ENCODE results near the gene MICOS13. TPM values are rescaled to one million over a fixed set of nuclear protein-coding genes. Genes with fewer than 3 reads are reported as not detected.

MICOS13 gene
- total RNA-seq, 2 donors from 2014 or later, result 42.8 to 54.2 TPM

DNA sequence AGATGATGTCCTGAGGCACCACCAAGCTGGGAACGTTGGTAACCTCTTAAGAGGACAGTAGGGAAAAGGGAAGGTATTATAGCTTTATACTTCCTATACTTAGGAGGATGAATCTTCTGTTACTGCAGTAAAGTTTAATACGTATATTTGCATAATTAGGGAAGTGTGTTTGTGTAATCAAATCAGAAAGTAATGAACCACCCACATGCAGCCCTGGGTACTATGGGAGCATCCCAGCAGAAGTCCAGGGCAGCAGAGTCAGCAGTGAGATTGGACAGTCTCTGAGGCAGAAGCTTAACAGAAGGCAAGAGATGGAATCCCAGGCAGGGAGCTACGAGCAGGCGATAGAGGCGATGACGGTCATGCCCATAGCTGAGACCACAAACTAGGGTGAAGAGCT is 44.9 kb downstream of the MICOS13 start:
- Histone ChIP-seq H3K4me1 (replicated peaks) (peaks cover 8% of the 10 kb centered on the region), H3K36me3 (no peaks in the 10 kb centered on the region), H3K27ac (no peak overlapping the region), H3K27me3 (replicated peaks; ENCODE audit: insufficient read depth) (no peaks in the 10 kb centered on the region), H3K4me3 (no peak overlapping the region), H3K9me3 (no peaks in the 10 kb centered on the region)
- DNase-seq (ENCODE audit: low spot score), result no peak
- WGBS, result 88% methylated on average over 6 of the region's 6 CpGs
- TF ChIP-seq, protein P1, sequence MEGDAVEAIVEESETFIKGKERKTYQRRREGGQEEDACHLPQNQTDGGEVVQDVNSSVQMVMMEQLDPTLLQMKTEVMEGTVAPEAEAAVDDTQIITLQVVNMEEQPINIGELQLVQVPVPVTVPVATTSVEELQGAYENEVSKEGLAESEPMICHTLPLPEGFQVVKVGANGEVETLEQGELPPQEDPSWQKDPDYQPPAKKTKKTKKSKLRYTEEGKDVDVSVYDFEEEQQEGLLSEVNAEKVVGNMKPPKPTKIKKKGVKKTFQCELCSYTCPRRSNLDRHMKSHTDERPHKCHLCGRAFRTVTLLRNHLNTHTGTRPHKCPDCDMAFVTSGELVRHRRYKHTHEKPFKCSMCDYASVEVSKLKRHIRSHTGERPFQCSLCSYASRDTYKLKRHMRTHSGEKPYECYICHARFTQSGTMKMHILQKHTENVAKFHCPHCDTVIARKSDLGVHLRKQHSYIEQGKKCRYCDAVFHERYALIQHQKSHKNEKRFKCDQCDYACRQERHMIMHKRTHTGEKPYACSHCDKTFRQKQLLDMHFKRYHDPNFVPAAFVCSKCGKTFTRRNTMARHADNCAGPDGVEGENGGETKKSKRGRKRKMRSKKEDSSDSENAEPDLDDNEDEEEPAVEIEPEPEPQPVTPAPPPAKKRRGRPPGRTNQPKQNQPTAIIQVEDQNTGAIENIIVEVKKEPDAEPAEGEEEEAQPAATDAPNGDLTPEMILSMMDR (IDR thresholded peaks at IDR 0.05), result no peak
- intact Hi-C loops (cut with DNase I), result no loop called here

DNA sequence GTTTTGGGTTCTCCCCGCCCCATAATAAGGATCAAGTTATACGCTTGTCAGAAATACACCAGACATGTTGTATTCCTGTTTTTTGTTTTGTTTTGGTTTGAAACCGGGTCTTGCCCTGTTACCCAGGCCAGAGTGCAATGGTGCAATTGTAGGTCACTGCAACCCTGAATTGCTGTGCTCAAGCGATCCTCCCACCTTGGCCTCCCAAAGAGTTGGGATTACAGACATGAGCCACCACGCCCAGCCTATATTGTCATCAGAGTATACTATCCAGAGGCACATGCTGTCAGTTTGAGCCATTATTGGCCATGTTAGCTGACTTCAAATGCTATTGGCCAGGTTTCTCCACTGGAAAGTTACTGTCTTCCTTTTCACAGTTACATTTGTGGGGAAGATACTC is 47.7 kb downstream of the MICOS13 start:
- Histone ChIP-seq H3K4me3 (no peak overlapping the region), H3K4me1 (replicated peaks) (peaks cover 16% of the 10 kb centered on the region), H3K27me3 (replicated peaks; ENCODE audit: insufficient read depth) (no peaks in the 10 kb centered on the region), H3K9me3 (no peaks in the 10 kb centered on the region), H3K27ac (peak overlapping the region in 1 of 2 donors; percentile 49), H3K36me3 (no peaks in the 10 kb centered on the region)
- 83% methylated on average over 5 of the region's 5 CpGs for WGBS
- intact Hi-C loops (cut with DNase I), result no loop called here
- no peak for DNase-seq (ENCODE audit: low spot score)
- TF ChIP-seq, protein P1 (IDR thresholded peaks at IDR 0.05), result no peak
- TF ChIP-seq POLR2AphosphoS5 (IDR thresholded peaks at IDR 0.05) (no peak), POLR2A (IDR thresholded peaks at IDR 0.05) (no peak)

DNA sequence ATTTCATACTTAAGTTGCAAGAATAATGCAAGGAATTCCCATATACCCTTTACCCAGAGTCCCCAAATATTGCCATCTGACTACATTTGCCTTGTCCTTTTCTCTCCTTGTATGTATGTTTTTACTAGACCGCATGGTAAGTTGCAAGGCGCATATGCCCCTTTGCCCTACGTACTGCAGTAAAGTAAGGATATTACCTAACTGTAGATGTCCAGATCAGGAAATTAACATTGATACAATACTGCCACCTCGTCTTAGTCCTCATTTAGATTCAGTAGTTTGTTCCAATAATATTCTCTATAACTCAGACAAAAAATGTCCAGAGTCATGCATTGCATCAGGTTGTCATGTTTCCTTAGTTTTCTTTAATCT is 48.1 kb downstream of the MICOS13 start:
- TF ChIP-seq, protein P1 (IDR thresholded peaks at IDR 0.05), result no peak
- TF ChIP-seq POLR2A (IDR thresholded peaks at IDR 0.05), result no peak
- TF ChIP-seq POLR2AphosphoS5 (IDR thresholded peaks at IDR 0.05), result no peak
- H3K9me3 ChIP-seq, result no peaks in the 10 kb centered on the region
- no peak for DNase-seq (ENCODE audit: low spot score)
- intact Hi-C loops (cut with DNase I), result no loop called here
- 51% methylated on average over 4 of the region's 4 CpGs for WGBS
- H3K27ac ChIP-seq, result peak overlapping the region in 1 of 2 donors; percentile 49
- H3K27me3 ChIP-seq (replicated peaks; ENCODE audit: insufficient read depth), result no peaks in the 10 kb centered on the region
- H3K4me3 ChIP-seq, result no peak overlapping the region
- H3K36me3 ChIP-seq, result no peaks in the 10 kb centered on the region
- H3K4me1 ChIP-seq (replicated peaks), result peaks cover 16% of the 10 kb centered on the region

DNA sequence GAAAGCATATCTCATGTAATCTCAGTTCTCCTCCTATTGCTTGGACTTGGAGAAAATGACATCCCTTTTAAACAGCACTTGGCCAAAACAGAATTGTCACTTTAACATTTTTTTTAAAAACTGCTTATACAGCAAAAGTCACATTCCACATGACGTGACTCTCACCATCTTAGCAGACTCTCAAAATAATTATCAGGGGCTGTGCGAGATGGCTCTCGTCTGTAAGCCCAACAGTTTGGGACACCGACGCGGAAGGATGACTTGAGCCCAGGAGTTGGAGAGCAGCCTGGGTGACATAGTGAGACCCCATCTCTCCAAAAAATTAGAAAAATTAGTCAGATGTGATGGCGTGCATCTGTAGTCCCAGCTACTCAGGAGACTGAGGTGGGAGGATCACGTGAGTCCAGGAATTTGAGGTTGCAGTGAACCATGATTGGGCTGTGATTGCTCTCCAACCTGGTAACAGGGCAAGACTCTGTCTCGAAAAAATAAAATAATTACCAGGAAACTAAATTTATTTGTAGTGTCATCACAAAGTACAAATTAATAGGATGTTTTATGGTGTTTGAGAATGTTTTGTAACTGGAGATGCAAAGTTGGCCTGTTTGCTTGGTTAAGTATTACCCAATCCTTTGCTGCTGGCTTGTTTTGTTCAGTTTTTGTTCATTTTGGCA is 48.6 kb downstream of the MICOS13 start:
- Histone ChIP-seq H3K4me1 (replicated peaks) (peaks cover 16% of the 10 kb centered on the region), H3K4me3 (no peak overlapping the region), H3K36me3 (peaks cover 0 to 3% of the 10 kb centered on the region in 2 donors), H3K9me3 (no peaks in the 10 kb centered on the region), H3K27ac (peak overlapping the region in 1 of 2 donors; percentile 49), H3K27me3 (replicated peaks; ENCODE audit: insufficient read depth) (no peaks in the 10 kb centered on the region)
- no peak for DNase-seq (ENCODE audit: low spot score)
- intact Hi-C loops (cut with DNase I), result no loop called here
- 50% methylated on average over 9 of the region's 9 CpGs for WGBS
- TF ChIP-seq POLR2A (IDR thresholded peaks at IDR 0.05) (no peak), POLR2AphosphoS5 (IDR thresholded peaks at IDR 0.05) (peak; percentile 44)
- TF ChIP-seq, protein P1 (IDR thresholded peaks at IDR 0.05), result no peak

DNA sequence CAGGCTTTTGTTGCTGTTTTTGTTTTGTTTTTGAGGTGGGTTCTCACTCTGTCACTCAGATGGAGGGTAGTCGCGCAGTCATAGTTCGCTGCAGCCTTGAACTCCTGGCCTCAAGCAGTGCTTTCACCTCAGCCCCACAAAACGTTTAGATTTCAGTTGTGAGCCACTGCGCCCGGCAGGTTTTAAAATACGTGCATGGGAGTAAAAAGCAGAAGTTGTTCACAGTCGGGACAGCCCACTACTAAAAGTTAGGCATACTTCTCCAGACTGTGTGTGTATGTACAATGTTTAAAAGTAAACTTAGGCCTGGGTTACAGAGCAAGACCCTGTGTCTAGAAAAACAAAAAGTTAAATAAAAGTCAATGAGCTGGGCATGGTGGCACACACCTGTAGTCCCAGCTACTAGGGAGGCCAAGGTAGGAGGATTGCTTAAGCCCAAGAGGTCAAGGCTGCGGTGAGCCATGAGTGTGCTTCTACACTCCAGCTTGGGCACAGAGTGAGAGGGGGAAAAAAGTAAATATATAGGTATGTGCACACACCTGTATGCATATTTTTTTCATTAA is 51.3 kb downstream of the MICOS13 start:
- WGBS, result 84% methylated on average over 9 of the region's 9 CpGs

More for the DNA sequence above, 51.3 kb downstream of the MICOS13 start:
- intact Hi-C loops (cut with DNase I), result no loop called here
- Histone ChIP-seq H3K27me3 (replicated peaks; ENCODE audit: insufficient read depth) (no peaks in the 10 kb centered on the region), H3K9me3 (no peaks in the 10 kb centered on the region), H3K36me3 (peaks cover 0 to 5% of the 10 kb centered on the region in 2 donors), H3K27ac (peak overlapping the region in 1 of 2 donors; percentile 18), H3K4me3 (no peak overlapping the region), H3K4me1 (replicated peaks) (peaks cover 20% of the 10 kb centered on the region)
- TF ChIP-seq POLR2A (IDR thresholded peaks at IDR 0.05), result no peak
- TF ChIP-seq, protein P1 (IDR thresholded peaks at IDR 0.05), result no peak
- TF ChIP-seq POLR2AphosphoS5 (IDR thresholded peaks at IDR 0.05), result no peak
- no peak for DNase-seq (ENCODE audit: low spot score)

Data from prostate gland (tissue), 2 donors.